ENCODE results near the gene NCOA7.
A peak's percentile ranks its signal among the peaks of the same experiment; 100 is the strongest.
"Not testable (repeated sequence)": the region's sequence is repeated elsewhere in the genome, so short reads cannot be mapped to it uniquely, and the experiment has no call there.

NCOA7 gene

GRCh38 chr6:125926711-125927110, 136.0 kb downstream of the NCOA7 start:
- no peak for DNase-seq

GRCh38 chr6:125927761-125928160, 137.0 kb downstream of the NCOA7 start:
- DNase-seq = no peak

- DNase-seq = no peak
These were observed 140.1 kb downstream of the NCOA7 start for GRCh38 chr6:125930765-125931418.

GRCh38 chr6:125931733-125932450, 141.1 kb downstream of the NCOA7 start:
- DNase-seq = no peak

- DNase-seq = no peak
These were observed 141.7 kb downstream of the NCOA7 start for GRCh38 chr6:125932451-125932795.

GRCh38 chr6:125935520-125935919, 144.8 kb downstream of the NCOA7 start:
- DNase-seq = not testable (repeated sequence)

GRCh38 chr6:125939026-125939425, 148.3 kb downstream of the NCOA7 start:
- no peak for DNase-seq

- no peak for DNase-seq
These were observed 149.0 kb downstream of the NCOA7 start for GRCh38 chr6:125939791-125940190.

- no peak for DNase-seq
These were observed 149.7 kb downstream of the NCOA7 start for GRCh38 chr6:125940247-125941041.

- DNase-seq = no peak
These were observed 152.1 kb downstream of the NCOA7 start for GRCh38 chr6:125942672-125943527.

- DNase-seq = no peak
These were observed 153.0 kb downstream of the NCOA7 start for GRCh38 chr6:125943528-125944433.

GRCh38 chr6:125944434-125944816, 153.7 kb downstream of the NCOA7 start:
- peak; percentile 73 for DNase-seq

- no peak for DNase-seq
These were observed 154.1 kb downstream of the NCOA7 start for GRCh38 chr6:125944896-125945295.

- DNase-seq = no peak
These were observed 154.8 kb downstream of the NCOA7 start for GRCh38 chr6:125945378-125946141.

- no peak for DNase-seq
These were observed 156.9 kb downstream of the NCOA7 start for GRCh38 chr6:125947615-125948014.

GRCh38 chr6:125948455-125948854, 157.7 kb downstream of the NCOA7 start:
- DNase-seq = no peak

GRCh38 chr6:125949069-125949468, 158.3 kb downstream of the NCOA7 start:
- DNase-seq = no peak

GRCh38 chr6:125950293-125950692, 159.5 kb downstream of the NCOA7 start:
- DNase-seq = no peak

GRCh38 chr6:125950716-125951115, 160.0 kb downstream of the NCOA7 start:
- not testable (repeated sequence) for DNase-seq

- DNase-seq = no peak
These were observed 160.6 kb downstream of the NCOA7 start for GRCh38 chr6:125951323-125951722.

Data from midbrain (tissue), 1 donor.